H9 (cell line): ENCODE data around the gene SMARCAL1. TPM values are rescaled to one million over a fixed set of nuclear protein-coding genes. Genes with fewer than 3 reads are reported as not detected.

Experiments used
- DNase-seq: peaks from one replicate; pipeline ENCODE4 v3.0.0-alpha.2; 2017
- H2AFZ ChIP-seq: one replicate; pipeline ENCODE4 v1.6.1; 2013; ENCODE audit warnings: mild to moderate bottlenecking, low read length, control low read depth, moderate library complexity
- H2AK5ac ChIP-seq: 2 replicates; pipeline ENCODE4 v1.6.1; 2013; ENCODE audit warnings: low read length, control low read depth, mixed read lengths; ENCODE audit not compliant: insufficient read length
- H2BK120ac ChIP-seq: one replicate; pipeline ENCODE4 v1.6.1; 2013; ENCODE audit warnings: low read depth, mild to moderate bottlenecking, low read length, control low read depth, inconsistent platforms; ENCODE audit not compliant: poor library complexity, severe bottlenecking
- H2BK12ac ChIP-seq: 2 replicates; pipeline ENCODE4 v1.6.1; 2013; ENCODE audit warnings: low read length, control low read depth, mixed read lengths, low read depth; ENCODE audit not compliant: insufficient read length
- H2BK15ac ChIP-seq: 2 replicates; pipeline ENCODE4 v1.6.1; 2013; ENCODE audit warnings: low read depth, low read length, control low read depth
- H2BK20ac ChIP-seq: one replicate; pipeline ENCODE4 v1.6.1; 2013; ENCODE audit warnings: low read depth, mild to moderate bottlenecking, low read length, control low read depth, inconsistent platforms; ENCODE audit not compliant: poor library complexity, severe bottlenecking
- H2BK5ac ChIP-seq: 2 replicates; pipeline ENCODE4 v1.6.1; 2013; ENCODE audit warnings: low read length, control low read depth, mixed read lengths; ENCODE audit not compliant: insufficient read length
- H3K14ac ChIP-seq: 2 replicates; pipeline ENCODE4 v1.6.1; 2013; ENCODE audit warnings: low read length, control low read depth; ENCODE audit not compliant: insufficient read depth
- H3K18ac ChIP-seq: 2 replicates; pipeline ENCODE4 v1.6.1; 2013; ENCODE audit warnings: low read depth, mild to moderate bottlenecking, mixed read lengths, low read length, control low read depth; ENCODE audit not compliant: insufficient read length
- H3K23ac ChIP-seq: 2 replicates; pipeline ENCODE4 v1.6.1; 2013; ENCODE audit warnings: low read length, control low read depth, mixed read lengths, low read depth; ENCODE audit not compliant: insufficient read length
- H3K23me2 ChIP-seq: 2 replicates; pipeline ENCODE4 v1.6.1; 2013; ENCODE audit warnings: low read depth, mild to moderate bottlenecking, mixed read lengths, low read length, control low read depth; ENCODE audit not compliant: insufficient read length, poor library complexity, severe bottlenecking
- H3K27ac ChIP-seq: 2 replicates; pipeline ENCODE4 v1.5.1; 2013; ENCODE audit warnings: low read length, control low read depth, mixed read lengths, low read depth; ENCODE audit not compliant: insufficient read length
- H3K27me3 ChIP-seq: 2 replicates; pipeline ENCODE4 v1.6.1; 2013; ENCODE audit warnings: low read length, control low read depth, inconsistent platforms; ENCODE audit not compliant: insufficient read depth
- H3K4ac ChIP-seq: 2 replicates; pipeline ENCODE4 v1.6.1; 2013; ENCODE audit warnings: low read depth, mild to moderate bottlenecking, control low read depth, inconsistent platforms, low read length, moderate library complexity
- H3K4me1 ChIP-seq: 2 replicates; pipeline ENCODE4 v1.6.1; 2013; ENCODE audit warnings: low read length, control low read depth, inconsistent platforms; ENCODE audit not compliant: insufficient read depth
- H3K4me2 ChIP-seq: 2 replicates; pipeline ENCODE4 v1.6.1; 2013; ENCODE audit warnings: low read length, control low read depth, mixed read lengths; ENCODE audit not compliant: insufficient read length, insufficient read depth
- H3K56ac ChIP-seq: 2 replicates; pipeline ENCODE4 v1.6.1; 2013; ENCODE audit warnings: low read depth, mild to moderate bottlenecking, mixed read lengths, low read length, control low read depth; ENCODE audit not compliant: insufficient read length
- H3K79me1 ChIP-seq: 2 replicates; pipeline ENCODE4 v1.6.1; 2013; ENCODE audit warnings: low read depth, mild to moderate bottlenecking, moderate library complexity, low read length, control low read depth, inconsistent platforms; ENCODE audit not compliant: insufficient read depth, poor library complexity, severe bottlenecking
- H3K79me2 ChIP-seq: 2 replicates; pipeline ENCODE4 v1.6.1; 2013; ENCODE audit warnings: low read length, control low read depth, inconsistent platforms; ENCODE audit not compliant: insufficient read depth
- H3K9ac ChIP-seq: 2 replicates; pipeline ENCODE4 v1.6.1; 2013; ENCODE audit warnings: low read length, control low read depth, mixed read lengths; ENCODE audit not compliant: insufficient read length; ENCODE audit errors: extremely low read depth
- H3K9me3 ChIP-seq: one replicate; pipeline ENCODE4 v1.6.1; 2013; ENCODE audit warnings: low read depth, low read length, inconsistent platforms; ENCODE audit not compliant: control insufficient read depth
- H3T11ph ChIP-seq: one replicate; pipeline ENCODE4 v1.6.1; 2013; ENCODE audit warnings: mild to moderate bottlenecking, low read length, control low read depth, inconsistent platforms
- H4K20me1 ChIP-seq: one replicate; pipeline ENCODE4 v1.6.1; 2013; ENCODE audit not compliant: control insufficient read depth, insufficient read length, insufficient read depth
- H4K5ac ChIP-seq: 2 replicates; pipeline ENCODE4 v1.6.1; 2013; ENCODE audit warnings: low read depth, mild to moderate bottlenecking, mixed read lengths, low read length, control low read depth; ENCODE audit not compliant: insufficient read length
- H4K8ac ChIP-seq: replicated peaks from 2 replicates; pipeline ENCODE4 v1.6.1; 2013; ENCODE audit warnings: low read length, control low read depth, mixed read lengths, low read depth; ENCODE audit not compliant: insufficient read length
- H4K91ac ChIP-seq: 2 replicates; pipeline ENCODE4 v1.6.1; 2013; ENCODE audit warnings: low read depth, mild to moderate bottlenecking, moderate library complexity, mixed read lengths, low read length, control low read depth; ENCODE audit not compliant: insufficient read length
- H3K27ac Mint-ChIP-seq, 3 experiments: 2 replicates in 2 of 3; 3 replicates in 1 of 3; pipeline ENCODE4 v1.8.0; 2020 to 2021; ENCODE audit warnings: mixed read lengths in 3 of 3, mild to moderate bottlenecking in 1 of 3, moderate library complexity in 1 of 3
- H3K27me3 Mint-ChIP-seq: 2 replicates; pipeline ENCODE4 v1.8.0; 2021; ENCODE audit warnings: low read depth, mild to moderate bottlenecking, moderate library complexity, mixed read lengths
- H3K36me3 Mint-ChIP-seq, 3 experiments: 2 replicates in 2 of 3; 3 replicates in 1 of 3; pipeline ENCODE4 v1.8.0; 2020 to 2021; ENCODE audit warnings: low read depth in 3 of 3, mixed read lengths in 3 of 3; ENCODE audit not compliant: insufficient read depth in 1 of 3
- H3K4me1 Mint-ChIP-seq, 2 experiments: 2 replicates each; pipeline ENCODE4 v1.8.0; 2020; ENCODE audit warnings: mixed read lengths in 2 of 2
- H3K4me3 Mint-ChIP-seq, 2 experiments: 2 replicates in 1 of 2; 3 replicates in 1 of 2; pipeline ENCODE4 v1.8.0; 2020 to 2021; ENCODE audit warnings: mild to moderate bottlenecking in 2 of 2, mixed read lengths in 2 of 2, moderate library complexity in 1 of 2
- H3K9me3 Mint-ChIP-seq, 2 experiments: 2 replicates in 1 of 2; 3 replicates in 1 of 2; pipeline ENCODE4 v1.8.0; 2020; ENCODE audit warnings: mild to moderate bottlenecking in 2 of 2, mixed read lengths in 2 of 2, moderate library complexity in 1 of 2
- CTCF ChIP-seq: fragments of 200-600 bp; sonication (generic); conservative IDR thresholded peaks from 3 replicates; pipeline ENCODE4 v1.8.0; 2021; ENCODE audit warnings: antibody characterized with exemption, mild to moderate bottlenecking
- WGBS: extraction: QIAGEN DNeasy Blood & Tissue Kit; methylation state at CpG from one replicate; pipeline ENCODE4 v1.1.7; 2013; ENCODE audit warnings: missing lambda C conversion rate, low lambda C conversion rate, mixed read lengths; ENCODE audit not compliant: insufficient read length; ENCODE audit errors: extremely low coverage; 5-methylcytosine and 5-hydroxymethylcytosine counted together
- total RNA-seq: library from RNA; stranded (reverse); gene quantifications from 2 replicates; pipeline ENCODE4 v1.2.1, GENCODE V29; 2021

The SMARCAL1 gene
- total RNA-seq, 1 experiment from 2014 or later = 16.5 TPM

- no peak overlapping the region for H3K4me2 ChIP-seq
- no peak overlapping the region for H3K23ac ChIP-seq
- H3T11ph ChIP-seq = no peak overlapping the region
- H4K8ac ChIP-seq = no peak overlapping the region
- Mint-ChIP-seq H3K27ac (no peak overlapping the region; a peak in 1 of 7 replicates), H3K27me3 (no peaks in the 10 kb centered on the region), H3K9me3 (no peaks in the 10 kb centered on the region), H3K4me3 (no peak overlapping the region), H3K4me1 (peaks cover 5 to 6% of the 10 kb centered on the region in 2 experiments; a peak in 3 of 4 replicates), H3K36me3 (peaks cover 0 to 19% (median 5%) of the 10 kb centered on the region in 3 experiments; a peak in 4 of 7 replicates)
- H3K79me2 ChIP-seq = no peaks in the 10 kb centered on the region
- H3K4ac ChIP-seq = no peak overlapping the region
- no peak for TF ChIP-seq CTCF
- H3K23me2 ChIP-seq = no peaks in the 10 kb centered on the region
- H3K14ac ChIP-seq = no peak overlapping the region
- no peak overlapping the region for H3K9ac ChIP-seq
- H3K56ac ChIP-seq = no peak overlapping the region
- 0 out of 2 replicates have a peak, but pooled peaks cover 4% of the 10 kb centered on the region for H3K4me1 ChIP-seq
- no peak overlapping the region for H2AK5ac ChIP-seq
- H3K79me1 ChIP-seq = no peaks in the 10 kb centered on the region
- no peak overlapping the region for H4K5ac ChIP-seq
- H2BK20ac ChIP-seq = no peak overlapping the region
- no peak overlapping the region for H3K18ac ChIP-seq
- H2BK15ac ChIP-seq = no peak overlapping the region
- H2BK5ac ChIP-seq = no peak overlapping the region
- no peaks in the 10 kb centered on the region for H4K20me1 ChIP-seq
- no peak overlapping the region for H2AFZ ChIP-seq
- no peak overlapping the region for H2BK12ac ChIP-seq
- no peaks in the 10 kb centered on the region for H3K27me3 ChIP-seq
- H3K9me3 ChIP-seq = no peaks in the 10 kb centered on the region
- H2BK120ac ChIP-seq = no peak overlapping the region
- WGBS = no CpG with 5 or more reads among the region's 6 CpGs
- no peak overlapping the region for H4K91ac ChIP-seq
- H3K27ac ChIP-seq = no peak overlapping the region
- DNase-seq = no peak
These were observed 63.5 kb downstream of the SMARCAL1 start for GRCh38 chr2:216475767-216476166.
